Spleen (tissue), 11 donors: ENCODE results near the gene TSPYL4. TPM values are rescaled to one million over a fixed set of nuclear protein-coding genes. Genes with fewer than 3 reads are reported as not detected.

Experiments
- DNase-seq: peaks from one replicate; pipeline ENCODE4 v3.0.0-alpha.2; 2020
- H3K27ac ChIP-seq, 8 donors: fragments of 200-600 bp; sonication (generic) in 7 of 8; 1 replicate in 4 of 8; 2 replicates in 4 of 8; pipeline versions ENCODE4 v1.5.0 to v1.8.0; 2016 to 2021; ENCODE audit warnings: inconsistent platforms in 4 of 8, mild to moderate bottlenecking in 4 of 8, moderate library complexity in 1 of 8
- H3K27me3 ChIP-seq, 7 donors: fragments of 200-600 bp; sonication (generic) in 6 of 7; replicated peaks in 1 of 7; 1 replicate in 4 of 7; 2 replicates in 3 of 7; pipeline versions ENCODE4 v1.5.0 to v1.8.0; 2016 to 2021; ENCODE audit warnings: inconsistent platforms in 3 of 7, mild to moderate bottlenecking in 1 of 7
- H3K36me3 ChIP-seq, 6 donors: fragments of 200-600 bp; sonication (generic) in 5 of 6; 1 replicate in 4 of 6; 2 replicates in 2 of 6; pipeline versions ENCODE4 v1.5.0 to v1.8.0; 2016 to 2021; ENCODE audit warnings: inconsistent platforms in 2 of 6
- H3K4me1 ChIP-seq, 6 donors: fragments of 200-600 bp; sonication (generic) in 5 of 6; 1 replicate in 3 of 6; 2 replicates in 3 of 6; pipeline versions ENCODE4 v1.5.0 to v1.8.0; 2016 to 2021; ENCODE audit warnings: inconsistent platforms in 3 of 6
- H3K4me3 ChIP-seq, 8 donors: fragments of 200-600 bp; sonication (generic) in 7 of 8; 1 replicate in 4 of 8; 2 replicates in 4 of 8; pipeline versions ENCODE4 v1.5.0 to v1.8.0; 2016 to 2021; ENCODE audit warnings: inconsistent platforms in 4 of 8, mild to moderate bottlenecking in 4 of 8, moderate library complexity in 2 of 8
- H3K9me3 ChIP-seq, 8 donors: fragments of 200-600 bp; sonication (generic) in 7 of 8; 1 replicate in 4 of 8; 2 replicates in 4 of 8; pipeline versions ENCODE4 v1.5.0 to v1.8.0; 2016 to 2021; ENCODE audit warnings: inconsistent platforms in 4 of 8
- CTCF ChIP-seq, 11 experiments: fragments of 200-600 bp in 7 of 11; fragments of 450-650 bp in 4 of 11; sonication (generic) in 4 of 11; IDR thresholded peaks in 8 of 11; conservative IDR thresholded peaks in 3 of 11; 1 replicate in 7 of 11; 2 replicates in 4 of 11; pipeline versions ENCODE4 v1.4.0 to v1.8.0; 2016 to 2021; ENCODE audit warnings: antibody characterized with exemption in 11 of 11, inconsistent platforms in 4 of 11, mild to moderate bottlenecking in 1 of 11
- POLR2A ChIP-seq, 3 donors: fragments of 450-650 bp; IDR thresholded peaks; one replicate each; pipeline ENCODE4 v1.5.1; 2017; ENCODE audit warnings: antibody characterized with exemption in 3 of 3, mild to moderate bottlenecking in 1 of 3
- POLR2AphosphoS5 ChIP-seq, 3 donors: sonication (generic); formaldehyde crosslinking; IDR thresholded peaks; one replicate each; pipeline ENCODE4 v1.5.1; 2017; ENCODE audit warnings: antibody characterized with exemption in 3 of 3
- WGBS, 5 donors: extraction: QIAGEN DNeasy Blood & Tissue Kit in 3 of 5; methylation state at CpG; one replicate each; pipeline versions ENCODE4 v1.1.5 to v1.1.7; 2013 to 2018; 5-methylcytosine and 5-hydroxymethylcytosine counted together
- intact Hi-C: fragments of 100-400 bp; cut with DNase I; formaldehyde crosslinking; loops from one replicate; pipeline ENCODE4 v1.15.0; 2023; ENCODE audit warnings: low total_unique reads
- polyA plus RNA-seq, 3 donors: library from polyadenylated mRNA; stranded (reverse); fragments of 200-250 nt; gene quantifications; one replicate each; pipeline ENCODE4 v1.2.1, GENCODE V29; 2013
- total RNA-seq, 7 donors: library from RNA; depleted of rRNA in 3 of 7; stranded (reverse); fragments of >200 nt in 3 of 7; fragmentation: NEBNext Ultra II Directional in 4 of 7; extraction: Animal tissue kit (Norgen Biotek cat#: 25700) in 4 of 7; gene quantifications; one replicate each; pipeline versions ENCODE4 v1.1.0 to v1.2.1, GENCODE V29; 2016 to 2021
- donor health status: healthy with polysubstance abuse.
- donor health status: DM: no; HTN: no; CAD: no; lungs with moderate emphysema.
- donor health status: DM: no; HTN: no; CAD: no.
- donor health status: Bipolar disorder and iron deficiency.
- donor health status: healthy.
- donor health status: DM: no; HTN: no; CAD: no.
- donor health status: DM: yes; HTN: yes; CAD: no.

TSPYL4 gene
- total and polyA plus RNA-seq, 10 donors = 7.2 to 19.0 (median 12.2) TPM

- Histone ChIP-seq H3K9me3 (no peaks in the 10 kb centered on the region), H3K27ac (peak overlapping the region in 7 of 8 donors; percentile 84 to 91 (median 88)), H3K36me3 (no peaks in the 10 kb centered on the region), H3K27me3 (no peaks in the 10 kb centered on the region), H3K4me3 (peak overlapping the region; percentile 83 to 98 (median 96)), H3K4me1 (peaks cover 35 to 77% (median 54%) of the 10 kb centered on the region in 6 donors)
- 42 to 51% (median 43%) methylated on average over 11 of the region's 11 CpGs for WGBS, 5 donors
- no peak for TF ChIP-seq POLR2A (IDR thresholded peaks at IDR 0.05)
- no peak for TF ChIP-seq POLR2AphosphoS5 (IDR thresholded peaks at IDR 0.05)
- TF ChIP-seq CTCF (IDR thresholded peaks at IDR 0.05 in 8 of 11, conservative IDR thresholded peaks at IDR 0.05 in 3 of 11) = no peak
- no peak for DNase-seq
- intact Hi-C loops = no loop called here
Observed at GRCh38 chr6:116253188-116253504, 729 bp downstream of the TSPYL4 start.

GRCh38 chr6:116251568-116252384 is 2.1 kb downstream of the TSPYL4 start:
- H3K27me3 ChIP-seq = no peaks in the 10 kb centered on the region
- WGBS, 5 donors = 77 to 87% (median 79%) methylated on average over 6 of the region's 6 CpGs
- no peaks in the 10 kb centered on the region for H3K9me3 ChIP-seq
- no peaks in the 10 kb centered on the region for H3K36me3 ChIP-seq
- intact Hi-C loops = no loop called here
- peaks cover 35 to 86% (median 54%) of the 10 kb centered on the region in 6 donors for H3K4me1 ChIP-seq
- H3K27ac ChIP-seq = peak overlapping the region in 3 of 8 donors; percentile 28 to 31 (median 30)
- H3K4me3 ChIP-seq = peak overlapping the region in 1 of 8 donors; percentile 83
- TF ChIP-seq POLR2AphosphoS5 (IDR thresholded peaks at IDR 0.05) = no peak
- no peak for TF ChIP-seq POLR2A (IDR thresholded peaks at IDR 0.05)
- TF ChIP-seq CTCF (IDR thresholded peaks at IDR 0.05 in 8 of 11, conservative IDR thresholded peaks at IDR 0.05 in 3 of 11) = no peak
- no peak for DNase-seq

- peaks cover 24 to 63% (median 41%) of the 10 kb centered on the region in 6 donors for H3K4me1 ChIP-seq
- 92 to 98% (median 94%) methylated on average over 2 of the region's 2 CpGs for WGBS, 5 donors
- TF ChIP-seq POLR2AphosphoS5 (IDR thresholded peaks at IDR 0.05) = no peak
- TF ChIP-seq CTCF (IDR thresholded peaks at IDR 0.05 in 8 of 11, conservative IDR thresholded peaks at IDR 0.05 in 3 of 11) = no peak
- TF ChIP-seq POLR2A (IDR thresholded peaks at IDR 0.05) = no peak
- no peaks in the 10 kb centered on the region for H3K9me3 ChIP-seq
- no peak overlapping the region for H3K4me3 ChIP-seq
- H3K27ac ChIP-seq = peak overlapping the region in 1 of 8 donors; percentile 18
- no peaks in the 10 kb centered on the region for H3K27me3 ChIP-seq
- peaks cover 0 to 9% (median 0%) of the 10 kb centered on the region in 6 donors for H3K36me3 ChIP-seq
- intact Hi-C loops = no loop called here
- DNase-seq = no peak
Observed at GRCh38 chr6:116248577-116248976, 5.3 kb downstream of the TSPYL4 start.

DNA sequence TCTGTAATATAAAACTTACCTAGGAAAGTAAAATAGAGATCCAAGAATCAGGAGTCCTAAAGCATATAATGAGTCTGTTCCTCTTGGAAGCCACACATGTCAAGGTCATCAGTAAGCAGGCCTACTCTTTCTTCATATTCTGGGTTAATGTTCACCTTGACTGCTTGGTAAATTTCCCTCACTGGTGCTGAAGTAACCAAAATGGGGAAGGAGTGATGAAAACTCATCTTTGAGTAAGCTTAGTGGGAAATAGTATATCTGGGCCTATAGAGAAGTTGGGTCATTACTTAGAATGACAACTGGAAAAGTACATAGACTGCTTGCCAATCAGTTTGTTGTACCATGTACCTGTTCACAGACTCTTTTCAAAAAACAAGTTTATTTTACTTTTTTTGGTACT is 6.6 kb downstream of the TSPYL4 start:
- intact Hi-C loops = no loop called here
- DNase-seq = no peak
- Histone ChIP-seq H3K27ac (peak overlapping the region in 3 of 8 donors; percentile 8 to 18 (median 12)), H3K27me3 (no peaks in the 10 kb centered on the region), H3K36me3 (peaks cover 0 to 14% (median 0%) of the 10 kb centered on the region in 6 donors), H3K4me3 (no peak overlapping the region), H3K4me1 (peaks cover 16 to 51% (median 30%) of the 10 kb centered on the region in 6 donors), H3K9me3 (no peaks in the 10 kb centered on the region)
- TF ChIP-seq CTCF (IDR thresholded peaks at IDR 0.05 in 8 of 11, conservative IDR thresholded peaks at IDR 0.05 in 3 of 11) (no peak), POLR2A (IDR thresholded peaks at IDR 0.05) (no peak), POLR2AphosphoS5 (IDR thresholded peaks at IDR 0.05) (no peak)
